ENCODE data around the gene PDZD8.
A peak's percentile ranks its signal among the peaks of the same experiment; 100 is the strongest.

PDZD8 gene

DNA sequence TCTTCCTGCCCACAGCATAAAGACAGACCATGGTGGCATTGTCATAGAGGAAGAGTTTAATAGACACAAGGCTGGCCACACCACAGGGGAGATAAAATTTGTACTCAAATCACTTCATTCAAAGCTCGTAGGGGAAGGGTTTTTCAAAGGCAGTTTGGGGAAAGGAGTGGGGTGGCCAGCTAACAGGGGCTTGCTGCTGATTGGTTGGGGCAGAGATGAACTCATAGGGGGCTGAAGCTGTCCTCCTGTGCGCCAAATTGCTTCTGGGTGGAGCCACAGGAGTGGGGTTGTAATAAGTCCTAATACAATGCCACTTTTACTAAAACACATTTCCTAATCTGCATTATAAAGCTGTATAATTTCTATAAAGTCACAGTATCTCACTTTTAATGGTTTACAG, 22.5 kb downstream of the PDZD8 start:
- H3K4me3 ChIP-seq (ENCODE audit: low read depth, low read length): no peak overlapping the region
- no peak for DNase-seq (ENCODE audit: low read depth, low spot score)
- TF ChIP-seq, protein P1, sequence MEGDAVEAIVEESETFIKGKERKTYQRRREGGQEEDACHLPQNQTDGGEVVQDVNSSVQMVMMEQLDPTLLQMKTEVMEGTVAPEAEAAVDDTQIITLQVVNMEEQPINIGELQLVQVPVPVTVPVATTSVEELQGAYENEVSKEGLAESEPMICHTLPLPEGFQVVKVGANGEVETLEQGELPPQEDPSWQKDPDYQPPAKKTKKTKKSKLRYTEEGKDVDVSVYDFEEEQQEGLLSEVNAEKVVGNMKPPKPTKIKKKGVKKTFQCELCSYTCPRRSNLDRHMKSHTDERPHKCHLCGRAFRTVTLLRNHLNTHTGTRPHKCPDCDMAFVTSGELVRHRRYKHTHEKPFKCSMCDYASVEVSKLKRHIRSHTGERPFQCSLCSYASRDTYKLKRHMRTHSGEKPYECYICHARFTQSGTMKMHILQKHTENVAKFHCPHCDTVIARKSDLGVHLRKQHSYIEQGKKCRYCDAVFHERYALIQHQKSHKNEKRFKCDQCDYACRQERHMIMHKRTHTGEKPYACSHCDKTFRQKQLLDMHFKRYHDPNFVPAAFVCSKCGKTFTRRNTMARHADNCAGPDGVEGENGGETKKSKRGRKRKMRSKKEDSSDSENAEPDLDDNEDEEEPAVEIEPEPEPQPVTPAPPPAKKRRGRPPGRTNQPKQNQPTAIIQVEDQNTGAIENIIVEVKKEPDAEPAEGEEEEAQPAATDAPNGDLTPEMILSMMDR (IDR thresholded peaks at IDR 0.05; ENCODE audit: low read depth, low read length): no peak
- in situ Hi-C loops (cut with HindIII; ENCODE audit: low sequenced_read_pairs): no loop called here

DNA sequence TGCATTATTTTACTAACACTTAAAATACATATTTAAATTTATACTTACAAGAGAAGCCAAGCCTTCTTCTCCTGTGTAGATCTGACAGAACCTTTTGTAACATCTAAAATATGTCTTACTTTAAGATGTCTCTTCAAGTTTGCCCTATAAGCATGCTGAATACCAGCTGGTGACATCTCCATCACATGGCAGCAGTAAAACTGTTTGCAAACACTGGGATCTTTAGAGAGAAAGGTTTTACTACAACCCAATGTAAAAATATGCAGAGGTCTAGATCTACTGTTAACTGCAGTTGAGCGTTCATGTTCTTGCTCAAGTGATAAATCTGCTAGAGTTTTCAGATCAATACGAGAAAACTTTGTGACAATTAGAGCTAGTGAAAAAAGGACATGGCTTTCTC, 23.2 kb downstream of the PDZD8 start:
- in situ Hi-C loops (cut with HindIII; ENCODE audit: low sequenced_read_pairs): no loop called here
- TF ChIP-seq, protein P1 (IDR thresholded peaks at IDR 0.05; ENCODE audit: low read depth, low read length): no peak
- DNase-seq (ENCODE audit: low read depth, low spot score): no peak
- no peak overlapping the region for H3K4me3 ChIP-seq (ENCODE audit: low read depth, low read length)

DNA sequence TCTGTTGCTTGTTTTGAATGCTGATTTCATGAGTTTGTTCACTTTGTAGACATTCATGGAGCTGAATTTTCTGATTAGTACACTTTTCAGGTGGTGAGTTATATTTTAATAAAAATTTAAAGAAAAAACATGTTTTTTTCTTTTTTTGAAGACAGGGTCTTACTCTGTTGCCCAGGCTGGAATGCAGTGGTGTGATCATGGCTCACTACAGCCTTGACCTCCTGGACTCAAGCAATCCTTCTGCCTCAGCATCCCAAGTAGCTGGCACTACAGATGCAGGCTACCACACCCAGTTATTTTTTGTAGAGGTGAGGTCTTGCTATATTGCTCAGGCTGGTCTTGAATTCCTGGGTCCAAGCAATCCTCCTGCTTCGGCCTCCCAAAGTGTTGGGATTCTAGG, 23.7 kb downstream of the PDZD8 start:
- no peak for DNase-seq (ENCODE audit: low read depth, low spot score)
- in situ Hi-C loops (cut with HindIII; ENCODE audit: low sequenced_read_pairs): no loop called here

DNA sequence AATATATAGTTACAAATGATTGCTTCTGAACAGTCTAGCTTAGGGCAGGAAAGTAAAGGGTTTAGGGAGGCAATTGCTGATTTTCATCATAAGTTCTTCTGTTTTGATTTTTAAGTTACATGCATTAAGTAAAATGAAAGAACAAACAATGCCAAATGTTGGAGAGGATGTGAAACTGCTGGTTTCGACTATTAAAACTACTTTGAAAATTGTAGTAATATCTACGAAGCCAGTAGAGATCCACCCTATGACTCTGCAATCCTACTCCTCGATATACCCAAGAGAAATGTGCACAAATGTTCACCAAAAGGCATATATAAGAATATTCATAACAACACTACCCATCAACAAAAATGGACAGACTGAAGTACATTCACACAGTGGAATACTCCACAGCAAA, 24.3 kb downstream of the PDZD8 start:
- H3K4me3 ChIP-seq (ENCODE audit: low read depth, low read length): no peak overlapping the region
- in situ Hi-C loops (cut with HindIII; ENCODE audit: low sequenced_read_pairs): no loop called here
- no peak for DNase-seq (ENCODE audit: low read depth, low spot score)
- TF ChIP-seq, protein P1 (IDR thresholded peaks at IDR 0.05; ENCODE audit: low read depth, low read length): no peak

More for the DNA sequence above, 23.7 kb downstream of the PDZD8 start:
- TF ChIP-seq, protein P1 (IDR thresholded peaks at IDR 0.05; ENCODE audit: low read depth, low read length): no peak
- H3K4me3 ChIP-seq (ENCODE audit: low read depth, low read length): no peak overlapping the region

DNA sequence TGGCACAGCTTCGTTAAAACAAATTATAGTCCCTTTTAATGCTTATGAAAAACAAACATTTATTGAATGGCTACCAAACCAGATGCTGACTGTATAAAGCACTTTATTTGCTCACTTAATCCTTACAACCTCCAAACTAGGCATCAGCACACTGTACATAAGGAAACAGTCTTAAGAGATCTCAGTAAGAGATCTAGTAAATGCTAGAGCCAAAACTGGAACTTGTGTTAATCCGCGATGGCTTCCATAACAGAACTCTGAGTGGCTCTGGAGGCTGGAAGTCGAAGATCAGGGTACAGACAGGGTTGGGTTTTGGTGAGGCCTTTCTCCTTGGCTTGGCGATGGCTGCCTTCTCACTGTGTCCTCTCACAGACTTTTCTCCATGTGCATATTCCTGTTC, 27.0 kb downstream of the PDZD8 start:
- no peak overlapping the region for H3K4me3 ChIP-seq (ENCODE audit: low read depth, low read length)
- TF ChIP-seq, protein P1 (IDR thresholded peaks at IDR 0.05; ENCODE audit: low read depth, low read length): no peak
- DNase-seq (ENCODE audit: low read depth, low spot score): no peak
- in situ Hi-C loops (cut with HindIII; ENCODE audit: low sequenced_read_pairs): no loop called here

DNA sequence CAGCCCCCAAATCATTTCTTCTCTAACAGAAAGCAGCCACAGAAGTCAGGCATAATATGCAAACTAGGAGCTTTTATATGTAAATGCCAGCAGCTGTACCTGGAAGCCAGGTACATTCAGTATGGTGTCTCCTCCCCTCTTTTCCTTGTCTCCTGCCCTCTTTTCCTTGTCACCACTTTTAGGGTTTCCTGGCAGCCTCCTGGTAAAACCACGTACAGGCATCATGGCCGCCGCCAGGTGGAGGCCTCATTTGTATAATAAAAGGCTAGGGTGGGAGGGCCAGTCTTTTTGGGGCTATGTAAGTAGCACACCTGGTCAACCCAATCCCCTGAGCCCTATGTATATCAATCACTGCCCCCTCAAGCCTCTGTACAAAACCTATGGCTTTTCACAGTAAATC, 28.7 kb downstream of the PDZD8 start:
- in situ Hi-C loops (cut with HindIII; ENCODE audit: low sequenced_read_pairs): no loop called here
- H3K4me3 ChIP-seq (ENCODE audit: low read depth, low read length): no peak overlapping the region
- DNase-seq (ENCODE audit: low read depth, low spot score): no peak
- TF ChIP-seq, protein P1 (IDR thresholded peaks at IDR 0.05; ENCODE audit: low read depth, low read length): no peak

DNA sequence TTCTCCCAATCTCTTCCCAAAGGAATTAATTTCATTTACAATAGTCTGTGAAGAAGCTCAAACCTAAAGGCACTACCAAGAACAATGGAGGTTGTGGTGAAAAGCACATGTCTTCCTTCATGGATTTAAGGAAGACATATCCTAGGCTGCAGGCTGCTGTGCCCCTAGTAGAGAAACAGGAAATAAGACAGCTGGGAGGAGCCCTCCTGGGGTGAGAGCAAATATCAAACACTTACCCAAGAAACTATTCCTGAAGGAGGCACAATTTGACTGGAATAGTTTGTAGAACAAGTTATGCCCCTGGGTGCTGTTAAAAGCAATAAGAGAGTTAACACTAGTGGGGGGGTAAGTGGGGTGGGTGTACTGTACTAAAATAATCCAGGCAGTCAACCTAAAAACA, 30.1 kb downstream of the PDZD8 start:
- no peak overlapping the region for H3K4me3 ChIP-seq (ENCODE audit: low read depth, low read length)
- DNase-seq (ENCODE audit: low read depth, low spot score): peak; percentile 48
- in situ Hi-C loops (cut with HindIII; ENCODE audit: low sequenced_read_pairs): no loop called here

More for the DNA sequence above, 30.1 kb downstream of the PDZD8 start:
- TF ChIP-seq, protein P1 (IDR thresholded peaks at IDR 0.05; ENCODE audit: low read depth, low read length): no peak

Data from astrocyte of the spinal cord (primary cell).